Left ventricle myocardium inferior (tissue), 1 donor: ENCODE data around the gene FITM1. TPM values are rescaled to one million over a fixed set of nuclear protein-coding genes. Genes with fewer than 3 reads are reported as not detected.

Experiments used
- DNase-seq: peaks from one replicate; pipeline ENCODE4 v3.0.0-alpha.2; 2020
- H3K27ac ChIP-seq: fragments of 200-600 bp; replicated peaks from 2 replicates; pipeline ENCODE4 v1.8.0; 2021
- H3K27me3 ChIP-seq: fragments of 200-600 bp; 2 replicates; pipeline ENCODE4 v1.8.0; 2021; ENCODE audit warnings: low read depth
- H3K36me3 ChIP-seq: fragments of 200-600 bp; 2 replicates; pipeline ENCODE4 v1.8.0; 2021
- H3K4me1 ChIP-seq: fragments of 200-600 bp; 2 replicates; pipeline ENCODE4 v1.8.0; 2021
- H3K4me3 ChIP-seq: fragments of 200-600 bp; 2 replicates; pipeline ENCODE4 v1.8.0; 2021; ENCODE audit warnings: mild to moderate bottlenecking, moderate library complexity
- H3K9me3 ChIP-seq: fragments of 200-600 bp; replicated peaks from 2 replicates; pipeline ENCODE4 v1.8.0; 2021
- CTCF ChIP-seq: fragments of 200-600 bp; IDR thresholded peaks from 2 replicates; pipeline ENCODE4 v1.8.0; 2021; ENCODE audit warnings: antibody characterized with exemption, mild to moderate bottlenecking, borderline replicate concordance
- intact Hi-C: fragments of 100-400 bp; cut with micrococcal nuclease; formaldehyde crosslinking; loops from one replicate; pipeline ENCODE4 v1.11.0; 2022
- total RNA-seq: library from RNA; stranded (reverse); fragmentation: NEBNext Ultra II Directional; extraction: Animal tissue kit (Norgen Biotek cat#: 25700); gene quantifications from one replicate; pipeline ENCODE4 v1.2.1, GENCODE V29; 2021
- donor health status: DM: no; HTN: yes; CAD: no; lungs with severe emphysema.

The FITM1 gene
- total RNA-seq, 1 donor from 2014 or later, result 148 TPM

GRCh38 chr14:24147761-24148428 lies 17.4 kb downstream of the FITM1 start:
- Histone ChIP-seq H3K4me3 (peak overlapping the region; percentile 99), H3K4me1 (peaks cover 52% of the 10 kb centered on the region), H3K9me3 (no peaks in the 10 kb centered on the region), H3K36me3 (peaks cover 59% of the 10 kb centered on the region), H3K27me3 (no peaks in the 10 kb centered on the region), H3K27ac (peak overlapping the region; percentile 98)
- intact Hi-C loops, result no loop called here
- no peak for DNase-seq
- no peak for TF ChIP-seq CTCF

GRCh38 chr14:24149302-24149969 lies 19.0 kb downstream of the FITM1 start:
- Histone ChIP-seq H3K36me3 (peaks cover 60% of the 10 kb centered on the region), H3K4me1 (peaks cover 49% of the 10 kb centered on the region), H3K27ac (no peak overlapping the region), H3K27me3 (no peaks in the 10 kb centered on the region), H3K9me3 (no peaks in the 10 kb centered on the region), H3K4me3 (no peak overlapping the region)
- DNase-seq, result no peak
- TF ChIP-seq CTCF, result no peak
- intact Hi-C loops, result no loop called here

GRCh38 chr14:24150061-24150460 lies 19.6 kb downstream of the FITM1 start:
- no peak for TF ChIP-seq CTCF
- Histone ChIP-seq H3K36me3 (peaks cover 66% of the 10 kb centered on the region), H3K4me3 (no peak overlapping the region), H3K9me3 (no peaks in the 10 kb centered on the region), H3K4me1 (peaks cover 46% of the 10 kb centered on the region), H3K27ac (no peak overlapping the region), H3K27me3 (no peaks in the 10 kb centered on the region)
- intact Hi-C loops, result no loop called here
- DNase-seq, result no peak

DNA sequence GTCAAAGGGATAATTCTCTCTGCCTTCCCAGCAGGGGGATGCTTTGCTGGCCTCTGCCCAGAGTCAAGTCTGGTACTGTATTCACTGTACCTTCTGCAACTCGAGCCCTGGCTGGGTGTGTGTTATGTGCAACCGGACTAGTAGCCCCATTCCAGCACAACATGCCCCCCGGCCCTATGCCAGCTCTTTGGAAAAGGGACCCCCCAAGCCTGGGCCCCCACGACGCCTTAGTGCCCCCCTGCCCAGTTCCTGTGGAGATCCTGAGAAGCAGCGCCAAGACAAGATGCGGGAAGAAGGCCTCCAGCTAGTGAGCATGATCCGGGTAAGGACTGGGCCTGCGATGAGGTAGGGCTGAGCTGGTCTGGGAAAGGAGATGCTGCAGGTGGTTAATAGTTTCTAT lies 20.1 kb downstream of the FITM1 start:
- DNase-seq, result no peak
- Histone ChIP-seq H3K4me1 (peaks cover 41% of the 10 kb centered on the region), H3K36me3 (peaks cover 71% of the 10 kb centered on the region), H3K27me3 (no peaks in the 10 kb centered on the region), H3K27ac (no peak overlapping the region), H3K4me3 (no peak overlapping the region), H3K9me3 (no peaks in the 10 kb centered on the region)
- no peak for TF ChIP-seq CTCF
- intact Hi-C loops, result no loop called here

- H3K4me1 ChIP-seq, result peaks cover 37% of the 10 kb centered on the region
- no peak for TF ChIP-seq CTCF
- H3K4me3 ChIP-seq, result no peak overlapping the region
- intact Hi-C loops, result no loop called here
- H3K27me3 ChIP-seq, result no peaks in the 10 kb centered on the region
- no peaks in the 10 kb centered on the region for H3K9me3 ChIP-seq
- peaks cover 76% of the 10 kb centered on the region for H3K36me3 ChIP-seq
- DNase-seq, result no peak
- no peak overlapping the region for H3K27ac ChIP-seq
Measured at GRCh38 chr14:24150993-24151392, 20.5 kb downstream of the FITM1 start.
